Testis (tissue), 3 donors: ENCODE results near the gene CST1. TPM values are rescaled to one million over a fixed set of nuclear protein-coding genes. Genes with fewer than 3 reads are reported as not detected.
"Not testable (repeated sequence)": the region's sequence is repeated elsewhere in the genome, so short reads cannot be mapped to it uniquely, and the experiment has no call there.

Source experiments
- DNase-seq: peaks from one replicate; pipeline ENCODE4 v3.0.0-alpha.2; 2019
- H3K27ac ChIP-seq, 2 donors: fragments of 200-600 bp; sonication (generic); one replicate each; pipeline ENCODE4 v1.5.1; 2019
- H3K27me3 ChIP-seq: fragments of 200-600 bp; sonication (generic); one replicate; pipeline ENCODE4 v1.5.1; 2019
- H3K36me3 ChIP-seq: fragments of 200-600 bp; sonication (generic); one replicate; pipeline ENCODE4 v1.5.1; 2017; ENCODE audit warnings: low read depth; ENCODE audit errors: missing control alignments
- H3K4me1 ChIP-seq: fragments of 200-600 bp; sonication (generic); one replicate; pipeline ENCODE4 v1.5.1; 2019
- H3K4me3 ChIP-seq, 2 donors: fragments of 200-600 bp; sonication (generic); one replicate each; pipeline ENCODE4 v1.5.1; 2017 to 2019
- H3K9me3 ChIP-seq: fragments of 200-600 bp; sonication (generic); one replicate; pipeline ENCODE4 v1.5.1; 2017
- CTCF ChIP-seq, 3 experiments: fragments of 450-650 bp in 2 of 3; fragments of 200-600 bp in 1 of 3; sonication (generic) in 1 of 3; IDR thresholded peaks; one replicate each; pipeline ENCODE4 v1.5.1; 2016 to 2019; ENCODE audit warnings: antibody characterized with exemption in 3 of 3, mild to moderate bottlenecking in 2 of 3, moderate library complexity in 1 of 3
- POLR2A ChIP-seq: fragments of 450-650 bp; IDR thresholded peaks from one replicate; pipeline ENCODE4 v1.6.1; 2017; ENCODE audit warnings: antibody characterized with exemption, mild to moderate bottlenecking, moderate library complexity
- WGBS, 2 donors: methylation state at CpG; one replicate each; pipeline ENCODE4 v1.1.5; 2018; 5-methylcytosine and 5-hydroxymethylcytosine counted together
- intact Hi-C: fragments of 100-400 bp; cut with DNase I; formaldehyde crosslinking; loops from one replicate; pipeline ENCODE4 v1.15.1; 2023; ENCODE audit warnings: low total_unique reads
- polyA plus RNA-seq: library from polyadenylated mRNA; stranded (reverse); fragments of 350-450 nt; fragmentation: Illumina TruSeq; extraction: RNeasy Lipid Tissue Mini Kit (QIAGEN cat#74804); gene quantifications from one replicate; pipeline ENCODE4 v1.2.3, GENCODE V29; 2014; ENCODE audit warnings: low read depth, low replicate concordance; ENCODE audit not compliant: insufficient read depth
- total RNA-seq, 2 donors: library from RNA; depleted of rRNA; stranded (reverse); fragments of >200 nt; gene quantifications; one replicate each; pipeline ENCODE4 v1.2.3, GENCODE V29; 2016

CST1 gene
- total and polyA plus RNA-seq, 3 donors from 2014 or later = 0.96 to 1.1 (median 1.0) TPM

- Histone ChIP-seq H3K4me1 (no peaks in the 10 kb centered on the region), H3K9me3 (no peaks in the 10 kb centered on the region), H3K27ac (no peak overlapping the region), H3K27me3 (no peaks in the 10 kb centered on the region), H3K4me3 (no peak overlapping the region), H3K36me3 (no peaks in the 10 kb centered on the region)
- DNase-seq = no peak
- 83% methylated on average over 5 of the region's 5 CpGs; no CpG with 5 or more reads in 1 of the 2 donors for WGBS, 2 donors
- TF ChIP-seq POLR2A (no peak), CTCF (IDR thresholded peaks at IDR 0.05) (no peak)
- intact Hi-C loops = no loop called here
These were observed 989 bp downstream of the CST1 start for GRCh38 chr20:23749746-23750145.

GRCh38 chr20:23748975-23749374 is 1.8 kb downstream of the CST1 start:
- 85 to 86% methylated on average over 9 to 10 of the region's 10 CpGs for WGBS, 2 donors
- H3K9me3 ChIP-seq, H3K4me3 ChIP-seq, H3K27ac ChIP-seq, intact Hi-C loops, H3K36me3 ChIP-seq, DNase-seq, H3K27me3 ChIP-seq, H3K4me1 ChIP-seq: not testable (repeated sequence)

- H3K27me3 ChIP-seq, intact Hi-C loops, H3K4me1 ChIP-seq, H3K36me3 ChIP-seq, H3K4me3 ChIP-seq, H3K27ac ChIP-seq, H3K9me3 ChIP-seq, DNase-seq: not testable (repeated sequence)
- WGBS, 2 donors = 68 to 92% methylated on average over 4 to 7 of the region's 7 CpGs
These were observed 3.2 kb downstream of the CST1 start for GRCh38 chr20:23747551-23747950.

- H3K4me3 ChIP-seq, H3K27me3 ChIP-seq, H3K9me3 ChIP-seq, H3K36me3 ChIP-seq, DNase-seq, H3K4me1 ChIP-seq, intact Hi-C loops, H3K27ac ChIP-seq: not testable (repeated sequence)
- 88 to 91% methylated on average over 1 to 4 of the region's 4 CpGs for WGBS, 2 donors
These were observed 3.6 kb downstream of the CST1 start for GRCh38 chr20:23747092-23747491.

- no peak for DNase-seq
- Histone ChIP-seq H3K9me3 (no peaks in the 10 kb centered on the region), H3K27me3 (no peaks in the 10 kb centered on the region), H3K36me3 (no peaks in the 10 kb centered on the region), H3K4me1 (no peaks in the 10 kb centered on the region), H3K4me3 (no peak overlapping the region), H3K27ac (no peak overlapping the region)
- WGBS, 2 donors = 62 to 93% methylated on average over 6 of the region's 6 CpGs
- TF ChIP-seq POLR2A = no peak
- no peak for TF ChIP-seq CTCF (IDR thresholded peaks at IDR 0.05)
- intact Hi-C loops = no loop called here
These were observed 4.4 kb downstream of the CST1 start for GRCh38 chr20:23746321-23746720.

GRCh38 chr20:23745247-23745646 is 5.5 kb downstream of the CST1 start:
- Histone ChIP-seq H3K9me3 (no peaks in the 10 kb centered on the region), H3K27me3 (no peaks in the 10 kb centered on the region), H3K4me3 (no peak overlapping the region), H3K27ac (no peak overlapping the region), H3K36me3 (no peaks in the 10 kb centered on the region), H3K4me1 (no peaks in the 10 kb centered on the region)
- DNase-seq = no peak
- WGBS, 2 donors = 95 to 96% methylated on average over 2 of the region's 2 CpGs
- no peak for TF ChIP-seq POLR2A
- no peak for TF ChIP-seq CTCF (IDR thresholded peaks at IDR 0.05)
- intact Hi-C loops = no loop called here
